Breast epithelium (tissue), 3 donors: ENCODE data around the gene CDCA8.

Experiments
- CTCF ChIP-seq, 3 donors: fragments of 450-650 bp; IDR thresholded peaks; one replicate each; pipeline ENCODE4 v1.5.1; 2016 to 2017; ENCODE audit warnings: antibody characterized with exemption in 3 of 3, mild to moderate bottlenecking in 3 of 3, moderate library complexity in 3 of 3
- POLR2A ChIP-seq: fragments of 450-650 bp; IDR thresholded peaks from one replicate; pipeline ENCODE4 v1.6.1; 2016; ENCODE audit warnings: antibody characterized with exemption, mild to moderate bottlenecking, moderate library complexity

- no peak for TF ChIP-seq POLR2A
- no peak for TF ChIP-seq CTCF (IDR thresholded peaks at IDR 0.05)
Observed at GRCh38 chr1:37680933-37681332, 11.4 kb upstream of the CDCA8 start.
